ENCODE measurements around the gene EGFR.

DNA sequence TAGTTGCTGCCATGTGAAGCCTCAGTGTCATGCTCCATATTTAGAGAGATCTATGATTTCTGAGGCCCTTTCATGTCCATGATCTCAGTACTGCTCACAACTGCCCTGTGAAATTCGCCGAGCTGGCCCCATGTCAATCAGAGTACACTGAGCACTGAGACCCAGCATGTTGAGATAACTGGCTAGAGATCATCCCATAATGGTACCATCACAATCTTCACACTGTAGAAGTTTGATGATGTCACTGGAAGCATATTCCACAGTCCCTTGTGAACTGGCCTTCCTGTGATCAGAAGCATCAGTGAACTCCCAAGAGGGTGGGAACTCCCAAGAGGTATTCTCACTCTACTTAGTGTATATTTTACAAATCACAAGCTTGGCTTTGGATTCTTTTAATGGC lies 116.0 kb downstream of the EGFR start:
- TF ChIP-seq, protein P1, sequence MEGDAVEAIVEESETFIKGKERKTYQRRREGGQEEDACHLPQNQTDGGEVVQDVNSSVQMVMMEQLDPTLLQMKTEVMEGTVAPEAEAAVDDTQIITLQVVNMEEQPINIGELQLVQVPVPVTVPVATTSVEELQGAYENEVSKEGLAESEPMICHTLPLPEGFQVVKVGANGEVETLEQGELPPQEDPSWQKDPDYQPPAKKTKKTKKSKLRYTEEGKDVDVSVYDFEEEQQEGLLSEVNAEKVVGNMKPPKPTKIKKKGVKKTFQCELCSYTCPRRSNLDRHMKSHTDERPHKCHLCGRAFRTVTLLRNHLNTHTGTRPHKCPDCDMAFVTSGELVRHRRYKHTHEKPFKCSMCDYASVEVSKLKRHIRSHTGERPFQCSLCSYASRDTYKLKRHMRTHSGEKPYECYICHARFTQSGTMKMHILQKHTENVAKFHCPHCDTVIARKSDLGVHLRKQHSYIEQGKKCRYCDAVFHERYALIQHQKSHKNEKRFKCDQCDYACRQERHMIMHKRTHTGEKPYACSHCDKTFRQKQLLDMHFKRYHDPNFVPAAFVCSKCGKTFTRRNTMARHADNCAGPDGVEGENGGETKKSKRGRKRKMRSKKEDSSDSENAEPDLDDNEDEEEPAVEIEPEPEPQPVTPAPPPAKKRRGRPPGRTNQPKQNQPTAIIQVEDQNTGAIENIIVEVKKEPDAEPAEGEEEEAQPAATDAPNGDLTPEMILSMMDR (IDR thresholded peaks at IDR 0.05; ENCODE audit: low read length), result no peak
- TF ChIP-seq EZH2phosphoT487 (IDR thresholded peaks at IDR 0.05; ENCODE audit: low read length), result no peak
